Prostate gland (tissue), 2 donors: Measurements from ENCODE around the gene ANKRD23. TPM values are rescaled to one million over a fixed set of nuclear protein-coding genes. Genes with fewer than 3 reads are reported as not detected.

Source experiments
- DNase-seq: peaks from one replicate; pipeline ENCODE4 v3.0.0-alpha.2; 2019; ENCODE audit warnings: low spot score
- H3K27ac ChIP-seq, 2 donors: fragments of 200-600 bp; sonication (generic); 2 replicates each; pipeline ENCODE4 v1.5.1; 2017 to 2019
- H3K27me3 ChIP-seq: fragments of 200-600 bp; sonication (generic); replicated peaks from 2 replicates; pipeline ENCODE4 v1.5.1; 2019; ENCODE audit not compliant: insufficient read depth
- H3K36me3 ChIP-seq, 2 donors: fragments of 200-600 bp; sonication (generic); 1 replicate in 1 of 2; 2 replicates in 1 of 2; pipeline versions ENCODE4 v1.5.1 to v1.8.1; 2017 to 2019
- H3K4me1 ChIP-seq: fragments of 200-600 bp; sonication (generic); replicated peaks from 2 replicates; pipeline ENCODE4 v1.5.1; 2019
- H3K4me3 ChIP-seq, 2 donors: fragments of 200-600 bp; sonication (generic); 2 replicates each; pipeline ENCODE4 v1.5.1; 2017 to 2019
- H3K9me3 ChIP-seq: fragments of 200-600 bp; sonication (generic); 2 replicates; pipeline ENCODE4 v1.5.1; 2017
- POLR2A ChIP-seq: fragments of 450-650 bp; IDR thresholded peaks from one replicate; pipeline ENCODE4 v1.6.1; 2016; ENCODE audit warnings: antibody characterized with exemption, mild to moderate bottlenecking
- POLR2AphosphoS5 ChIP-seq: sonication (generic); formaldehyde crosslinking; IDR thresholded peaks from one replicate; pipeline ENCODE4 v1.6.1; 2017; ENCODE audit warnings: antibody characterized with exemption
- WGBS: methylation state at CpG from one replicate; pipeline ENCODE4 v1.1.5; 2018; 5-methylcytosine and 5-hydroxymethylcytosine counted together
- intact Hi-C: fragments of 100-400 bp; cut with DNase I; formaldehyde crosslinking; loops from one replicate; pipeline ENCODE4 v1.14.2; 2022
- total RNA-seq, 2 donors: library from RNA; depleted of rRNA; stranded (reverse); fragments of >200 nt; gene quantifications; one replicate each; pipeline ENCODE4 v1.1.0, GENCODE V29; 2016
- TF ChIP-seq, protein P1 (sequence below), 4 experiments: fragments of 200-600 bp in 2 of 4; fragments of 450-650 bp in 2 of 4; sonication (generic) in 2 of 4; IDR thresholded peaks; 1 replicate in 3 of 4; 2 replicates in 1 of 4; pipeline ENCODE4 v1.5.1; 2016 to 2019; ENCODE audit warnings: antibody characterized with exemption in 4 of 4, mild to moderate bottlenecking in 2 of 4, moderate library complexity in 2 of 4

Gene ANKRD23
- total RNA-seq, 2 donors from 2014 or later: 11.4 to 15.2 TPM

DNA sequence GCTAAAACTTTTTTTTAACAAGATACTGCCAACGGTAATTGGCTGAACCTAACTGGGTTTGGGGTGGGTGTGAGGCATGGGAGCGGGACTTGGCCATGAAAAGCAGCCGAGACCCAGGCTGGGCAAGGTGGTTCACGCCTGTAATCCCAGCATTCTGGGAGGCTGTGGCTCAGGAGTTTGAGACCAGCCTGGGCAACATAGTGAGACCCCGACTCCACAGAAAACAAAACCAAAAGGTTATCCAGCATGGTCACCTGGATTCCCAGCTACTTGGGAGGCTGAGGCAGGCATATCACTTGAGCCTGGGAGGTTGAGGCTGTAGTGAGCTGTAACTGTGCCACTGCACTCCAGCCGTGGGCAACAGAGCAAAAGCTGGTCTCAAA lies 37.1 kb upstream of the ANKRD23 start:
- intact Hi-C loops: no loop called here
- Histone ChIP-seq H3K4me3 (no peak overlapping the region), H3K27me3 (no peaks in the 10 kb centered on the region), H3K27ac (no peak overlapping the region), H3K4me1 (no peaks in the 10 kb centered on the region), H3K9me3 (no peaks in the 10 kb centered on the region), H3K36me3 (no peaks in the 10 kb centered on the region)
- 95% methylated on average over 6 of the region's 6 CpGs for WGBS
- TF ChIP-seq POLR2A (no peak), POLR2AphosphoS5 (no peak)
- TF ChIP-seq, protein P1, sequence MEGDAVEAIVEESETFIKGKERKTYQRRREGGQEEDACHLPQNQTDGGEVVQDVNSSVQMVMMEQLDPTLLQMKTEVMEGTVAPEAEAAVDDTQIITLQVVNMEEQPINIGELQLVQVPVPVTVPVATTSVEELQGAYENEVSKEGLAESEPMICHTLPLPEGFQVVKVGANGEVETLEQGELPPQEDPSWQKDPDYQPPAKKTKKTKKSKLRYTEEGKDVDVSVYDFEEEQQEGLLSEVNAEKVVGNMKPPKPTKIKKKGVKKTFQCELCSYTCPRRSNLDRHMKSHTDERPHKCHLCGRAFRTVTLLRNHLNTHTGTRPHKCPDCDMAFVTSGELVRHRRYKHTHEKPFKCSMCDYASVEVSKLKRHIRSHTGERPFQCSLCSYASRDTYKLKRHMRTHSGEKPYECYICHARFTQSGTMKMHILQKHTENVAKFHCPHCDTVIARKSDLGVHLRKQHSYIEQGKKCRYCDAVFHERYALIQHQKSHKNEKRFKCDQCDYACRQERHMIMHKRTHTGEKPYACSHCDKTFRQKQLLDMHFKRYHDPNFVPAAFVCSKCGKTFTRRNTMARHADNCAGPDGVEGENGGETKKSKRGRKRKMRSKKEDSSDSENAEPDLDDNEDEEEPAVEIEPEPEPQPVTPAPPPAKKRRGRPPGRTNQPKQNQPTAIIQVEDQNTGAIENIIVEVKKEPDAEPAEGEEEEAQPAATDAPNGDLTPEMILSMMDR (IDR thresholded peaks at IDR 0.05): no peak
- DNase-seq: no peak

DNA sequence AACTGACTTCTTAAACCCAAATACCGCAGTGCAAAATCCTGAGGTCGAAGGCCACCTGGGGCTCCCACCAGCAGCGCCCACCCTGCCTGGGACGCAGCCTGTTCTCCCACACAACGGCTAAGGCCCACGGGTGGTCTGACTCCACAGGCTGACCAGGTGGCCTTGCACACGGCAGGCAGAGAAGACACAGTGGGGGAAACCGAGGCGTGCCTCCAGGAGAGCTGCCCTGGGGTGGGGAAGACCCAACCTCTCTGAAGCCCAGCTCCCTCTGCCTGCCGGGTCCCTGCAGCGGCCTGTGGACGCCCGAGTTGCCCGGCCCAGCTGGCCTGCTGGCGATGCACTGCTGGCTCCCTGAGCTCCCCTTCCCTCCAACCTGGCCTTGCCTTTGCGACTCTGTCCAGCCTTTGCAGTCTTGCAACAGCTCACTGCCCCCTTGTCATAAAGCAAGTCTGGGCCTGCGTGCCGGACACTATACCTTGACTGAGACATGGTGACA lies 35.8 kb upstream of the ANKRD23 start:
- DNase-seq: no peak
- no peaks in the 10 kb centered on the region for H3K4me1 ChIP-seq
- no peak overlapping the region for H3K27ac ChIP-seq
- intact Hi-C loops: no loop called here
- TF ChIP-seq POLR2A (no peak), POLR2AphosphoS5 (no peak)
- TF ChIP-seq, protein P1 (IDR thresholded peaks at IDR 0.05): no peak
- no peaks in the 10 kb centered on the region for H3K9me3 ChIP-seq
- no peaks in the 10 kb centered on the region for H3K36me3 ChIP-seq
- no peak overlapping the region for H3K4me3 ChIP-seq
- 93% methylated on average over 18 of the region's 18 CpGs for WGBS
- no peaks in the 10 kb centered on the region for H3K27me3 ChIP-seq

DNA sequence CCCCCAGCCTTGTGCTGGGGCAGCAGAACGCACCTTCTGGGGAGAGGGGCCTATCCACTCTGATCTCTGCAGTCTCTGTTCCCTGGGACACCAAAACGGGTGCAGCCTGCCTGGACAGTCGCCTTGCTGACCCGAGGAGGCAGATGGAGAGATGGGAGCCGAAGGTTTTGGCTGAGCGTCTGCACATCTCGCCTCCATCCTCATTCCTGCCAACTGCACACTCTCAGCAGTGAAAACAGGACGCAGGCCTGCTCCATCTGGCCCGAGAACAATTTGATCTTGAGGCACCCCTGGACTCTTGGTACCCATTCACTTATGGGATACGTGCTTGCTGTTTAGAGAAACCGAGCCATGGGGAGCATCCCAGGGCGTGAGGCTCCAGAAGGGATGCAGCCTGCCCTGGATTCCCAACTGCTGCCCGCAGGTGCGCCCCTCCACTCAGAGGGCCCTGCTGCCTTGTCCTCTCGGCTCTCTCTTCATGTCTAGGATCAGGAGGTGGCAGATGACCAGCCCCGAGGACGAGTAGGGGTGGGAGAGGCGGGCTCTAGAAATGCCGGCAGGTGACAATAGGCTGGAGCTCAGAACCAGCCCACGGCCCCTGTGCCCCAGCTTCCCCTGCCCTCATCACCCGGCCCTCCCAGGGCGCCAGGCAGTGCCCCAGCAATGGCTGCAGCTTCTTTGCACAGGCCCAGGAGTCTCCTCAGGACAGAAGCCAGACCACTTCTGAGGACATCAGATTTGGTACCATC lies 35.1 kb upstream of the ANKRD23 start:
- H3K27me3 ChIP-seq: no peaks in the 10 kb centered on the region
- DNase-seq: no peak
- WGBS: 74% methylated on average over 22 of the region's 22 CpGs
- TF ChIP-seq, protein P1 (IDR thresholded peaks at IDR 0.05): no peak
- no peak for TF ChIP-seq POLR2A
- no peak for TF ChIP-seq POLR2AphosphoS5
- no peaks in the 10 kb centered on the region for H3K9me3 ChIP-seq
- no peaks in the 10 kb centered on the region for H3K36me3 ChIP-seq
- H3K4me3 ChIP-seq: no peak overlapping the region
- intact Hi-C loops: no loop called here
- no peak overlapping the region for H3K27ac ChIP-seq
- H3K4me1 ChIP-seq: no peaks in the 10 kb centered on the region

DNA sequence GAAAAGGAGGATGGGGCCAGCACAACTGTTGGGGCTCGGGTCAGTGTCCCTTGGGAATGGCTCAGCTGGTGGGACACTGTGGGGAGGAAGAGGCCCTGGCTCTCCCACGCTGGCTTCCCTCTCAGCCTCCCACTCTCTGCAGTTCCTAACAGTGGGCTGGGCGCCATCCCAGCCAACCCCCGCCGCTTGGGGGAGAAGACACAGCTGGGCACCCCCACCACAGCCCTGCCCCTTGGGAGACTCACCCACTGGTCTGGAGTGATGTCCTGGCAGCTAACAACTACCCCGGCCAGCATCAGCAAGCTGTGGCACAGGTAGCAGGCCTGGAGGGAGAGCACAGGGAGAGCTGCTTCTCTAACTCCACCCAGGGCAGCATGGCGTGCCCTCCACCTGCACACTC lies 34.4 kb upstream of the ANKRD23 start:
- DNase-seq: no peak
- TF ChIP-seq POLR2A (no peak), POLR2AphosphoS5 (no peak)
- TF ChIP-seq, protein P1 (IDR thresholded peaks at IDR 0.05): no peak
- WGBS: 77% methylated on average over 7 of the region's 7 CpGs

DNA sequence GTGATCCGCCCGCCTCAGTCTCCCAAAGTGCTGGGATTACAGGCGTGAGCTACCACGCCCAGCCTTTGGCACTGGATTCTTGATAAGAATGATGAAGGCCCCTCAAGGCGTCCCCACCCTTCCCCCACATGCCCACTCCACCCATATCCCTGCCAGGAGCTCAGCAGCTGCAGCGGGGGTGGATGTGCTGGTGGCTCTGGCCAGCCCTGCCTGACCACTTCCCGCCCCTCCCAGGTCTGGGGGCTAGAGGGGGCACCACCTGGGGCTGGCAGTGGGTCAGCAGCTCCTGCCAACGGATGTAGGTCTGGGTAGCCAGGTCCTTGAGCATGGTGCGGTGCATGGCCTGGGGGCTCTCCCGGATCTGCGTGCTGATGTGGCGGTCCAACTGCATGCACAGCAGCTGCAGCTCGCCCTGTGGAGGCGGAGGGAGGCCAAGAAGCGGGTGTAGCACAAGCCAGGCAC lies 33.8 kb upstream of the ANKRD23 start:
- Histone ChIP-seq H3K27ac (no peak overlapping the region), H3K27me3 (no peaks in the 10 kb centered on the region), H3K4me1 (no peaks in the 10 kb centered on the region), H3K36me3 (no peaks in the 10 kb centered on the region), H3K9me3 (no peaks in the 10 kb centered on the region), H3K4me3 (no peak overlapping the region)
- WGBS: 91% methylated on average over 15 of the region's 15 CpGs
- TF ChIP-seq, protein P1 (IDR thresholded peaks at IDR 0.05): no peak
- TF ChIP-seq POLR2A (no peak), POLR2AphosphoS5 (no peak)
- no peak for DNase-seq
- intact Hi-C loops: no loop called here

More for the DNA sequence above, 34.4 kb upstream of the ANKRD23 start:
- H3K9me3 ChIP-seq: no peaks in the 10 kb centered on the region
- H3K27me3 ChIP-seq: no peaks in the 10 kb centered on the region
- no peaks in the 10 kb centered on the region for H3K36me3 ChIP-seq
- H3K4me1 ChIP-seq: no peaks in the 10 kb centered on the region
- H3K27ac ChIP-seq: no peak overlapping the region
- intact Hi-C loops: no loop called here
- H3K4me3 ChIP-seq: no peak overlapping the region
